HG03469 (cell line): ENCODE results near the gene OVOL2.
"Not testable (repeated sequence)": the region's sequence is repeated elsewhere in the genome, so short reads cannot be mapped to it uniquely, and the experiment has no call there.

Source experiments
- ATAC-seq: cut with Tn5 transposase; IDR thresholded peaks from one replicate; pipeline ENCODE4 v1.9.1; 2021; ENCODE audit warnings: mild to moderate bottlenecking, moderate library complexity, moderate number of reproducible peaks; ENCODE audit not compliant: unreplicated experiment

OVOL2 gene

DNA sequence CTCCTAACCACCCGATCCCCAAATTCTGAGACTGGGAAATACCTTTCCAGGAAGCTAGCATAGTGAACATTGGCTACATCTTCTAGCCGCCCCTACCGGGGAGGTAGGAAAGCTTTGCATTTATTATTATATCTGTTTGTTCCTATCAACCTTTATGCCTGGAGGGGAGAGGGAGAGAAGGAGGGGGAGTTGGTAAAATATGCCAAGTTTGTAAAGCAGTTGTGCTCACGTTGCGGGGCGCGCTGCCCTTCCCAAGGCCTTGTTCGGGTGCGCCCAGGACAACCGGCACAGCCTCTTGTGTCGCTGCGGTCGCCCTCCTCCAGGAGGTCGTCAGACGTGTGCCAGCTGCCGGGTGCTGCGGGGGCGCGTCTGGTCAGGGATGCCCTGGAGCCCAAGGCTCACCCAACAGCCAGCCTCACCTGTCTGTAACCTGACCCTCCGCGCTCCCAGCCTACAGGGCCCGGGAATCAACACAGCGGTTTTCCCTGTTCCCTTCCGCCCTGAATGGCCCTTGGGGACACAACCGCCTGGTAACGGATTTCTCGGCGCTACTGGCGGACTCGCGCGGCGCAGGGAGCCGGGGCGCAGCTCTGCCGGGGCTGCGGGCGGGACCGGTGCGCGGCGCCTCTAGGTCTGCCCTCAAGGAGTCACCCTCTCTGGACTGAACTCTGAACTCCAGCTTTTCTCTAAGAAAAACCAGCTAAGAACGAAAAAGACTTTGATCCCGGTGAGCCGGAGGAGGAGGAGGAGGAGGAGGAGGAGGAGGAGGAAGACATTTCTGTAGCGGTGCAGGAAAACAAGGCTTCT is 1.1 kb upstream of the OVOL2 start:
- no peak for ATAC-seq

DNA sequence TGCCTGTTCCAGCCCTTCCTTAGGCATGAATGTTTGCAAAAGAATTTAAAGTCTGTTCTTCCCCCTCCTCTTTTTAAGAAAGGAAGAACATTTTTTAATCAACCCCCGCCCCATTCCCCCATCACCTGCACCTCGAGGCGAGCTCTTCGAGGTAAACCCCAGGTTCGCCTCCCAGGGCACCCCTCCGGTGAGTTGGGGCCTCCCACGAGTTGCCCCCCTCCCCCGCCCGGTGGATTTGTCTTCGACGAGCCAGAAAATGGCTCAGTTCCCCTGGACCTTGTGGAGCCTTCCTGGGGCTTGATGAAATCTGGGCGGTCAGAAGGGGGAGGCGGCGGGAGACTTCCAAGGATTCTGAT is 256 bp upstream of the OVOL2 start:
- no peak for ATAC-seq

GRCh38 chr20:18056174-18057100 is 1.3 kb downstream of the OVOL2 start:
- no peak for ATAC-seq

- ATAC-seq: no peak
Measured at GRCh38 chr20:18055261-18055660, 2.5 kb downstream of the OVOL2 start.

DNA sequence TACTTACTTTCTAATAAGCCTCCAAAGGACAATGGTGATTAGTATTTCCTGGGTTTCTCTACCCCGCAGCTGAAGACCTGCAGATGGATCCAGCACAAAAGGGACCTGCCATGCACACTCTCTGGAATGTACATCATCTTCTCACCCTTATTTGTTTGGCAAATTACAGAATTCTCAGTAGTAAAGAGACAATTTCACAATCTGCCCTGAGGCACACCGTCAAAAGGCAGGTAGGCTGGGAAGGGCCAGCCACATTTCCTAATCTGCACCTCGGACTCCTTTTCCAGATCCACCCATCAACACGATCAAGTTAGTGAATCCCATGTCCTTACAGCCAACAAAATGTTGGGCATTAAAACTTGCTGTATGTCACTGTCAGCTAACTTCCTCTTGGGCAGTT is 4.9 kb downstream of the OVOL2 start:
- ATAC-seq: no peak

DNA sequence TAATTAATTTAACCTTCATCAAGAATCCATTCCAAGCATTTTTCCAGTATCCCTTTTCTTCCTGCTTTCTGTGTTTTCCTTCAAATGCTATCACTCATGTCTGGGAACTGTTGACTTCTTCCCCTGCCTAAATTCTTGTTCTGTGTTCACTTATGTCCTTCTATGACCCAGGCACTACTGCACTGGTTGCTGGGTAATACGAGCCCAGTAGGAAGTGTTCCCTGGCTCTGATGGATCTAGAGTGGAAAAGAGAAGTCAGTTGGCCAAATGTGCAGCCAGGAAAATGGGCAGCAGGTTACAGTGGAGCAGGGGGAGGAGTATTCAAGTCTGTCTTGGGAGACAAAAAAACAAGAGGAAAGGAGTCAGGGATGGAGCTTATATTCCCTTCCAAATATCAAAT is 7.1 kb downstream of the OVOL2 start:
- no peak for ATAC-seq

- no peak for ATAC-seq
Measured at GRCh38 chr20:18048176-18048575, 9.5 kb downstream of the OVOL2 start.

GRCh38 chr20:18046535-18046934 is 11.2 kb downstream of the OVOL2 start:
- ATAC-seq: no peak

DNA sequence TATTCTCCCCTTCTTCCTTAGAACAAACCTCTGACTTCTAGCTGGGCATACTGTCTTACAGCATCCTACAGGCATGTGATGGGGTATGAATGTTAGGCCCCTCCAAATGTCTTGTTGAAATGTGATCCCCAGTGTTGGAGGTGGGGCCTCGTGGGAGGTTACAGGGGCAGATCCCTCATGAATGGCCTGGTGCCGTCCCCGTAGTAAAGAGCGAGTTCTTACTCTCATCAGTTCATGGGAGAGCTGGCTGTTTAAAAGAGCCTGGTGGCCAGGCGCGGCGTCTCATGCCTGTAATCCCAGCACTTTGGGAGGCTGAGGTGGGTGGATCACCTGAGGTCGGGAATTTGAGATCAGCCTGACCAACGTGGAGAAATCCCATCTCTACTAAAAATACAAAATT is 15.5 kb downstream of the OVOL2 start:
- no peak for ATAC-seq

GRCh38 chr20:18041462-18041861 is 16.3 kb downstream of the OVOL2 start:
- ATAC-seq: no peak

- no peak for ATAC-seq
Measured at GRCh38 chr20:18039063-18039462, 18.7 kb downstream of the OVOL2 start.

GRCh38 chr20:18034039-18034438 is 23.7 kb downstream of the OVOL2 start:
- no peak for ATAC-seq

GRCh38 chr20:18032977-18033892 is 24.5 kb downstream of the OVOL2 start:
- no peak for ATAC-seq

GRCh38 chr20:18031888-18032509 is 25.7 kb downstream of the OVOL2 start:
- ATAC-seq: no peak

DNA sequence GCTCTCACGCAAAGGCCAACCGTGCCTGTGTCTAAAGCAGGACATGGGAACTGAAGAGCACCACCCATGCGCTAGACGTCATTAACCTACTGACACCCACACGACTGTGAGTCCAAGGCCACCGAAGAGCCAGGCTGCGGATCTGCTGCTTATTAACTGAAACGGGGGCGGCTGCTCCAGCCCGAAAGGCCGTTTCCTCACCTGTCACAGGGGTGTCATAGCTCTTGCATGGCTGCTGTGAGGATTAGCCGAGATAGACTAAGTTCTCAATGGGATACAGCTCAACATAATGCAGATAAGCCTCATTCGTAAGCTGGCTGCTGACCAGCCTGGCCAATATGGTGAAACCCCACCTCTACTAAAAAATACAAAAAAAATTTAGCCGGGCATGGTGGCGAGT is 26.7 kb downstream of the OVOL2 start:
- no peak for ATAC-seq

GRCh38 chr20:18030020-18030419 is 27.7 kb downstream of the OVOL2 start:
- no peak for ATAC-seq

DNA sequence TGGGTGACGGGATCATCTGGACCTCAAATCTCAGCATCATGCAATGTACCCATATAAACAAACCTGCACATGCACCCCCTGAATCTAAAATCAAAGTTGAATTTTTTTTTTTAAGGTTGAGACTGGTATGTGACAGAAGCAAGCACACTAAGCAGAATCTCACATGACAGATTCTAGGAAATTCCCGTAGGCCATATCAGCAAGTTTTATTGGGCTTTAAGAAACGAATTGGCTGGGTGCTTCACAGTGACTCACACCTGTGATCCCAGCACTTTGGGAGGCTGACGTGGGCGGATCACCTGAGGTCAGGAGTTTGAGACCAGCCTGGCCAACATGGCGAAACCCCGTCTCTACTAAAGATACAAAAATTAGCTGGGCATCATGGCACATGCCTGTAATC is 30.7 kb downstream of the OVOL2 start:
- ATAC-seq: not testable (repeated sequence)

GRCh38 chr20:18024606-18025127 is 33.0 kb downstream of the OVOL2 start:
- no peak for ATAC-seq

DNA sequence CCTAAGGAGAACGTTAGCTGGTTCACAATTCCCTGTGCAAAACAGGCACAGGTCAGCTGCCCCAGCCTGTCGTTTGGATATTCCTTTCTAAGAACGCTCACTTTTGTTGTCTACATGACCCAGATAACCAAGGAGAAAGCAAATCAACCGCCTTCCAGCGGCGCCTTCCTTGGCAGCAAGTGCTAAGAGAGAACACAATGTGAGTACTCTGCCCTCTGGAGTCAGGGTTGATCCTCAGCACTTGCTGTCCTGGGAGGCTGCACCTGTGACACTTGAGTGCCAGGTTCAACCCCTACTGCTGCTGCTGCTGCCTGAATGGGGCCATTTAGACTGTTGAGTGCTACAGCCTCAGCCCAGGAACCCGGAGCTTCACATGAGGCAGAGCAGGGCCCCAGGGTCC is 36.8 kb downstream of the OVOL2 start:
- no peak for ATAC-seq

DNA sequence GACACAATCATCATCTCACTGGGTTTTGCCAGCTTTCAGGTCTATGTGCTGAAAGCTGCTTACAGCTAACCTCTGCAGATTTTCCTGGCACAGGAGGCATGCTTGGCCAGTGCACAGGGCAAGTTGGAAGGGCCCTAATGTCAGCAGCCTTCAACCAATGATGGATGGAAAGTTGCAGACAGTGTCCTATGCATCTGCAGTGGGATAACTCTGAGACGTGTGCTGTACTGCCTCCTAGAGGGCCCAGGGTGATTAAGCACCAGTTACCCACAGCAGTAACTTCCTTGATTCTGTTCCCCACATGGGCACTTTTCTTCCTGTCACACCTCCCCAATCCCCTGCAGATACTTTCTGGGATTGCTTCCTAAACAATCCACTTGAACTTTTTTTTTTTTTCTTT is 38.6 kb downstream of the OVOL2 start:
- peak; percentile 48 for ATAC-seq
